IPS DF 6.9 (cell line): ENCODE data around the gene WBP2NL.

Experiments used
- DNase-seq: peaks from one replicate; pipeline ENCODE4 v3.0.0-alpha.2; 2013; ENCODE audit warnings: low read depth, low spot score
- H3K27ac ChIP-seq: one replicate; pipeline ENCODE4 v1.5.1; 2013; ENCODE audit warnings: low read length, control low read depth
- H3K27me3 ChIP-seq: 2 replicates; pipeline ENCODE4 v1.6.1; 2013; ENCODE audit warnings: mild to moderate bottlenecking, low read length; ENCODE audit not compliant: control insufficient read depth, insufficient read depth
- H3K36me3 ChIP-seq: 2 replicates; pipeline ENCODE4 v1.6.1; 2013; ENCODE audit warnings: low read length; ENCODE audit not compliant: control insufficient read depth, insufficient read depth
- H3K4me1 ChIP-seq: 2 replicates; pipeline ENCODE4 v1.6.1; 2013; ENCODE audit warnings: low read length; ENCODE audit not compliant: control insufficient read depth, insufficient read depth
- H3K4me3 ChIP-seq: 2 replicates; pipeline ENCODE4 v1.5.1; 2013; ENCODE audit warnings: mild to moderate bottlenecking, low read length
- H3K9me3 ChIP-seq: 2 replicates; pipeline ENCODE4 v1.6.1; 2013; ENCODE audit warnings: low read length, inconsistent platforms; ENCODE audit not compliant: control insufficient read depth, insufficient read depth
- WGBS: extraction: QIAGEN DNeasy Blood & Tissue Kit; methylation state at CpG from one replicate; pipeline ENCODE4 v1.1.7; 2013; ENCODE audit warnings: mixed read lengths, missing lambda C conversion rate; ENCODE audit not compliant: insufficient read length, insufficient coverage; 5-methylcytosine and 5-hydroxymethylcytosine counted together

Gene WBP2NL

DNA sequence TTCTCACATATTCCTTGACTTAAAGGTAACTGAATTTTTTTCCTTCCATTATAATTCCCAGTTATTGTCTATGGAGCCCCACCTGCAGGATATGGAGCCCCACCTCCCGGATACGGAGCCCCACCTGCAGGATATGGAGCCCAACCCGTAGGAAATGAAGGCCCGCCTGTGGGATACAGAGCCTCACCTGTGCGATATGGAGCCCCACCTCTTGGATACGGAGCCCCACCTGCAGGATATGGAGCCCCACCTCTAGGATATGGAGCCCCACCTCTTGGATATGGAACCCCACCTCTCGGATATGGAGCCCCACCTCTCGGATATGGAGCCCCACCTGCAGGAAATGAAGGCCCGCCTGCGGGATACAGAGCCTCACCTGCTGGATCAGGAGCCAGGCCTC is 28.1 kb downstream of the WBP2NL start:
- Histone ChIP-seq H3K4me1 (no peaks in the 10 kb centered on the region), H3K9me3 (no peaks in the 10 kb centered on the region), H3K27me3 (no peaks in the 10 kb centered on the region), H3K27ac (no peak overlapping the region), H3K4me3 (no peak overlapping the region), H3K36me3 (no peaks in the 10 kb centered on the region)
- WGBS: no CpG with 5 or more reads among the region's 10 CpGs
- DNase-seq: no peak

DNA sequence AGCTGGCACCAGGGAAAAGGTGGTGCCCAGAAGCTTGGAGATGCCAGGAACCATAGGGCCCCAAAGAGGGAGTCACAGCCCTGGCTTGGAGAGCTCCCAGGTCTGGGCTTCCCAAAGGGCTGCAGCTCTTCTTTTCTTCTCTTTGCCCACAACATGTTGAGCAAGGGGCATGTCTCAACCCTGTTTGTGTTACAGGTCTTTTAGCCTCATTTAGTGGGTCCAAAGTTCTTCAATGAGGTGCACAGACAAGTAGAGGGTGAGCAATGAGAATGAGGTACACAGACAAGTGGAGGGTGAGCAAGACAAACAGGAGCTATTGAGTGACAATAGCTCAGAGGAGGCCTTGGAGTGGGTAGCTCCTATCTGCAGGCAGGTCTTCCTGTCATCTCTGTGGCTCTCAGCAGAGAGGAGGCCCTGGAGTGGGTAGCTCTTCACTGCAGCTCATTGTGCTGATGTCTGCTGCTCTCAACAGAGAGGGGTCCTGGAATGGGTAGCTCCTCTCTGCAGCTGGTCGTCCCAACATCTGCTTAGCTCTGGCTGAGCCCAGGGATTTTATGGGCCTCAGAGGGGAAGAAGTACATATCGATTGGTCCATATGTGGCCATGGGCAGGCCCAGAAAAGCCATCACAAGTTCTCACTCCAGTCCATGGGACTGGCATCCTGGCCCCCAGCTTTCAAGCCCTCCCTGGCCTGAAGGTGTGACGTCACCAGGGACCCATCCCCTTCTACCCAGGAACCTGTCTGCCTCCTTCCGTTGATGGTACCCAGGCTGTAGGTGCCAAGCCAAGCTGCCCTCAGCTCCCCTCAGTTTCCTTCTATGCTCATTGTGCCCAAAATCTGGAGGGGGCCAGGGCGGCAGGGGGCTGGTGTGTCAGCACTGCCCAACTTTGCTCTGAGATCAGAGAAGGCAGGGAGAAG is 34.9 kb downstream of the WBP2NL start:
- H3K27ac ChIP-seq: no peak overlapping the region
- WGBS: no CpG with 5 or more reads among the region's 5 CpGs

DNA sequence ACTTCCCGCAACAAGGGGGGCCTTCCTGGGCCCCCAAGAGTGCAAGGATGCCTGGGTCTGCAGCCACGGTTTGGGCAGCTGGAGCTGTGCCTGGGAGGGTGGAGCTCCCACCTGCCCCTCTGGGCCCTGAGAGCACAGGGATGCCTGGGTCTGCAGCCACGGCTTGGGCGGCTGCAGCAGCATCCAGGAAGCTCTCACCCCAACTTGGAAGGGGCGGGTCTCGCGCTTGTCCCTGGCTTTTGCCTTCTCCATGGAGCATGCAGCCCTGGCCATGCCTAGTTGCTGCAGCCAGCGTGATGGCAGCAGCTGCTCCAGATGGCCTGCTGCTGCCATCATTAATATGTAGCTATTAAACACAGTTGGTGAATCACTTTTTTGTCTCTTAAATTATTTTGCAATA is 36.7 kb downstream of the WBP2NL start:
- no CpG with 5 or more reads among the region's 8 CpGs for WGBS
- no peak overlapping the region for H3K27ac ChIP-seq
- H3K36me3 ChIP-seq: no peaks in the 10 kb centered on the region
- H3K4me1 ChIP-seq: no peaks in the 10 kb centered on the region; the same call in 1 of the 2 replicates
- H3K27me3 ChIP-seq: no peaks in the 10 kb centered on the region
- no peak overlapping the region for H3K4me3 ChIP-seq
- peaks cover 1% of the 10 kb centered on the region; the same call in 1 of the 2 replicates for H3K9me3 ChIP-seq
- no peak for DNase-seq

More for the DNA sequence above, 34.9 kb downstream of the WBP2NL start:
- peaks cover 1% of the 10 kb centered on the region; the same call in 1 of the 2 replicates for H3K9me3 ChIP-seq
- no peak overlapping the region for H3K4me3 ChIP-seq
- no peaks in the 10 kb centered on the region for H3K27me3 ChIP-seq
- no peaks in the 10 kb centered on the region for H3K36me3 ChIP-seq
- H3K4me1 ChIP-seq: no peaks in the 10 kb centered on the region; the same call in 1 of the 2 replicates
- no peak for DNase-seq

DNA sequence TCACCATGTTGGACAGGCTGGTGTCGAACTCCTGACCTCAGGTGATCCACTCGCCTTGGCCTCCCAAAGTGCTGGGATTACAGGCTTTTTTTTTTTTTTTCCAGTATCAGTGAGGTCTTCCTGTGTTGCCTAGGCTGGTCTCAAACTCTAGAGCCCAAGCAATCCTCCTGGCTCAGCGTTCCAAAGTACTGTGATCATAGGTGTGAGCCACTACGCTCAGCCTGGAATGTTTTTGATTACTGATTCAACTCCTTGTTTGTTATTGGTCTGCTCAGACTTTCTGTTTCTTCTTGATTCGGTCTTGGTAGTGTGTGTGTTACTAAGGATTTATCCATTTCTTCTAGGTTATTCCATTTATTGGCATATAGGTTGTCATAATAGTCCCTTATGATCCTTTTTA is 40.7 kb downstream of the WBP2NL start:
- no peak for DNase-seq
- no peaks in the 10 kb centered on the region for H3K27me3 ChIP-seq
- H3K4me1 ChIP-seq: no peaks in the 10 kb centered on the region; the same call in 1 of the 2 replicates
- no CpG with 5 or more reads among the region's 5 CpGs for WGBS
- no peak overlapping the region for H3K27ac ChIP-seq
- H3K9me3 ChIP-seq: peaks cover 1% of the 10 kb centered on the region; the same call in 1 of the 2 replicates
- no peaks in the 10 kb centered on the region for H3K36me3 ChIP-seq
- no peak overlapping the region for H3K4me3 ChIP-seq

DNA sequence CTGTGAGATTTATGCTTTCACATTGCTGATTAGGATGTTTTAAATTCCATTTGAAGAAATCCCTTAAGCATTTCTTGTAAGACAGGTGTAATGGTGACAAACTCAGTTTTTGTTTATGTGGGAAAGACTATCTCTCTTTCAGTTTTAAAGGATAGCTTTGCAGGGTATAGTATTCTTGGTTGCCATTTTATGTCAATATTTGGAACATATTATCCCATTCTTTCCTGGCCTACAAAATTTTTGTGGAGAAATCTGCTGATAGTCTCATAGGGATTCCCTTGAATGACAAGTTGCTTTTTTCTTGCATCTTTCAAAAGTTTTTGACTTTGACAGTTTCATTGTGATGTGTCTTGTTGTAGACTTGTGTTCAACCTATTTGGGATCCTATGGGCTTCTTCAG is 43.2 kb downstream of the WBP2NL start:
- no peaks in the 10 kb centered on the region for H3K9me3 ChIP-seq
- H3K36me3 ChIP-seq: no peaks in the 10 kb centered on the region
- H3K4me1 ChIP-seq: no peaks in the 10 kb centered on the region
- no peak overlapping the region for H3K4me3 ChIP-seq
- DNase-seq: no peak
- H3K27me3 ChIP-seq: no peaks in the 10 kb centered on the region
- no peak overlapping the region for H3K27ac ChIP-seq

DNA sequence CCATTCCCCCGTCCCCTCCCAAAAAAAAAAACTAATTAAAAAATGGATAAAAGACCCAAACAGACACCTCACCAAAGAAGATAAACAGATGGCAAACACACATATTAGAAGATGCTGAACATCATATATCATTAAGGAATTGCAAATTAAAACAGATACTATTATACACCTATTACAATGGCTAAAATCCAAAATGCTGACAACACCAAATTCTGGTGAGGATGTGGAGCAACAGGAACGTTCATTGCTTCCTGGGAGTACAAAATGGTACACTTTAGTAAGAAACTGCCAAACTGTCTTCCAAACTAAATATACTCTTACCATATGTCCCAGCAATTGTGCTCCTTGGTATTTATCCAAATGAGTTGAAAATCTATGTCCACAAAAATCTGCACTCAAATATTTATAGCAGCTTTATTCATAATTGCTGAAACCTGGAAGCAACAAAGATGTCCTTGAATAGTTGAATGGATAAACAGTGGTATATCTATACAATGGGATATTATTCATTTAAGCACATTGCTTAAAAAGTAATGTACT is 52.1 kb downstream of the WBP2NL start:
- Histone ChIP-seq H3K9me3 (no peaks in the 10 kb centered on the region), H3K27ac (no peak overlapping the region), H3K36me3 (no peaks in the 10 kb centered on the region), H3K4me3 (no peak overlapping the region), H3K4me1 (no peaks in the 10 kb centered on the region), H3K27me3 (no peaks in the 10 kb centered on the region)
- WGBS: no CpG with 5 or more reads among the region's 2 CpGs
- no peak for DNase-seq

DNA sequence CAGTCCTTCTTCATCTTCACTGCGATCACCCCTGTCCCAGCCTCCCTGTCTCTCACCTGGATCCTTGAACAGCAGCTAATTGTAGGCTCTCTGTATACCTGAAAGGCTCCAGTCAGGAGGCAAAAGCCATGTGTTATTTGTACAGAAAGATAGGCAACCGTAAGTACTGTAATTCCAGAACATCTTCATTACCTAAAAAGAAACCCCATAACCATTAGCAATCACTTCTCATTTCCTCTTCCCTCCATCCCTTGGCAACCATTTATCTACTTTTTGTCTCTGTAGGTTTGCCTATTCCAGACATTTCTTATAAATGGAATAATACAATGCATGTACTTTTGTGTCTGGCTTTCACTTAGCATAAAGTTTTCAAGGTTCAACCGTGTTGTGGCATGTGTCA is 54.2 kb downstream of the WBP2NL start:
- H3K9me3 ChIP-seq: no peaks in the 10 kb centered on the region
- no peaks in the 10 kb centered on the region for H3K4me1 ChIP-seq
- no peaks in the 10 kb centered on the region for H3K36me3 ChIP-seq
- no peak overlapping the region for H3K27ac ChIP-seq
- no peaks in the 10 kb centered on the region for H3K27me3 ChIP-seq
- H3K4me3 ChIP-seq: no peak overlapping the region
- no peak for DNase-seq
- no CpG with 5 or more reads among the region's 3 CpGs for WGBS

DNA sequence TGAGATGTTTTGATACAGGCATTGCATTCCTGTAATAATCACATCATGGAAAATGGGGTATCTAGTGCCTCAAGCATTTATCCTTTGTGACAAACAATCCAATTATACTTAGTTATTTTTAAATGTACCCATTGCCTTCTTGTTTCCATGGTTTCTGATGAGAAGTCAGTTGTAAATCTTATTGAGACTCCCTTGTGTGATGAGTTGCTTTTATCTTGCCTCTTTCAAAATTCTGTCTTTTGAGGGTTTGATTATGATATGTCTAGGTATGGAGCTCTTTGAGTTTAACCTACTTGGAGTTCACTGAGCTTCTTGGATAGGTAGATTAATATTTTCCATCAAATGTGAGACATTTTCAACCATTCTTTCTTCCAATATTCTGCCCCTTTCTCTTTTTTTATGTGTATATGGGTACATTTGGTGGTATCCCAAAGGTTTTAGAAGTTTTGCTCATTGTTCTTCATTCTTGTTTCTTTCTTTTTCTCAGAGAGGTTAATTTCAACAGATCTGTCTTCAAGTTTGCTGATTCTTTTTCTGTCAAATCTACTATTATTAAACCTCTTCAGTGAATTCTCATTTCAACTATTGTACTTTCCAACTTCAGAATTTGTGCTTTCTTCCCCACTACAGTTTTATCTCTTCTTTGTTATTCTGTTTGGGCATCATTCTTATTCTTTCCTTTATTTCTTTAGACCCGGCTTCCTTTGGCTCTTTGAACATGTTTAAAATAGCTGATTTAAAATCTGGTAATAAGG is 58.3 kb downstream of the WBP2NL start:
- no peaks in the 10 kb centered on the region for H3K9me3 ChIP-seq
- no peak for DNase-seq
- H3K36me3 ChIP-seq: peaks cover 12% of the 10 kb centered on the region
- no peak overlapping the region for H3K27ac ChIP-seq
- H3K4me3 ChIP-seq: no peak overlapping the region
- WGBS: no CpG with 5 or more reads among the region's 1 CpG
- no peaks in the 10 kb centered on the region for H3K4me1 ChIP-seq
- no peaks in the 10 kb centered on the region for H3K27me3 ChIP-seq

DNA sequence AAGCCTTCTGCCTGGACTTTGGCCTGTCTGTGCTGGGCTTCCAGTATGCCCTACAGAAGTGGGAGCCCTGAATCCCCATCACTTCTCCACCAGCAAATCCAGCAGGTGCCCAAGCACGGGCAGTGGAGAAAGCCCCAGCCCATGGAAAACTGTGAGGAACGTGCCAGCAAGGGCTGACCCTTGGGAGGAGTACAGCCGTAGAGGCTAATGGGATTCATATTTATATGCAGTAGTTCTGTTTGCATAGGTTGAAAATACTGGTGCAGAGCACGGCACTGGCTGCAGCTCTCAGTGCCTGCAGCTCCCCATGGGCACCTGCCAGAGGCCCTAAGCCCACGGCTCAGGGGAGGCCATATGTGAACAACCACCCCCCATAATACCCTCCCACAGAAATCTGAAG is 61.9 kb downstream of the WBP2NL start:
- no peaks in the 10 kb centered on the region for H3K27me3 ChIP-seq
- H3K4me1 ChIP-seq: peaks cover 6% of the 10 kb centered on the region
- no peaks in the 10 kb centered on the region for H3K9me3 ChIP-seq
- no peak overlapping the region for H3K4me3 ChIP-seq
- peaks cover 14% of the 10 kb centered on the region for H3K36me3 ChIP-seq
- no peak for DNase-seq
- no CpG with 5 or more reads among the region's 5 CpGs for WGBS
- H3K27ac ChIP-seq: no peak overlapping the region

DNA sequence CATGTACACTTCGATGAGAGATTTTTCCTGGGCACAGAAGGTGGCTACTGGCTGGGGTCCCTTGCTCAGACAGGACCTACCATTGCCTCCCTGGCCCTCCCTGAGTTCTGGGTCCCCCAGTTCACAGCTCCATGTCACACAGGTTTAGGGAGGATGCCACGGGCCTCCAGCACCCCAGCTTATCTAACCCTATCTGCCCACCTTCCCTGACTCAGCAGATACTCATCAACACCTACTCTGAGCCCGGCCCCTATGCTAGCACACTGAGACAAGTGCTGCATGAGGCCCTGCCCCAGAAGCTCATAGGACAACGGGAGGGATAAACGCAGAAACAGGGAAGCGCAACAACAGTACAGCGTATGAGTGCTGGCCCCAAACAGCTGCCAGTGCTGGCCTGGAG is 62.5 kb downstream of the WBP2NL start:
- H3K36me3 ChIP-seq: peaks cover 17% of the 10 kb centered on the region
- H3K27ac ChIP-seq: no peak overlapping the region
- whole genome bisulfite sequencing: no CpG with 5 or more reads among the region's 7 CpGs
- H3K4me3 ChIP-seq: no peak overlapping the region
- no peaks in the 10 kb centered on the region for H3K27me3 ChIP-seq
- peaks cover 10% of the 10 kb centered on the region for H3K4me1 ChIP-seq
- no peak for DNase-seq
- no peaks in the 10 kb centered on the region for H3K9me3 ChIP-seq
